Fibroblast of skin of left quadriceps (primary cell): Measurements from ENCODE around the gene POLE3.
"Not testable (repeated sequence)": the region's sequence is repeated elsewhere in the genome, so short reads cannot be mapped to it uniquely, and the experiment has no call there.

Experiments
- DNase-seq, 2 experiments: peaks; one replicate each; pipeline ENCODE4 v3.0.0-alpha.2; 2013; ENCODE audit warnings: low read depth in 2 of 2

POLE3 gene

GRCh38 chr9:113403646-113404045 is 6.8 kb downstream of the POLE3 start:
- DNase-seq = no peak

- peak; percentile 96 to 97 for DNase-seq
These were observed 9.3 kb downstream of the POLE3 start, which contains the start of gene ALAD for GRCh38 chr9:113401027-113401792. Gene ALAD, minus strand, starts transcription at chr9:113401284. Its CDS starts 7,725 bp downstream, at chr9:113393559.

GRCh38 chr9:113399646-113400200 is 10.8 kb downstream of the POLE3 start:
- DNase-seq = no peak

- no peak for DNase-seq
These were observed 11.7 kb downstream of the POLE3 start for GRCh38 chr9:113398796-113399195.

GRCh38 chr9:113397203-113397631 is 13.3 kb downstream of the POLE3 start:
- DNase-seq = no peak

- no peak for DNase-seq
These were observed 15.2 kb downstream of the POLE3 start for GRCh38 chr9:113395000-113395861.

- no peak for DNase-seq
These were observed 17.2 kb downstream of the POLE3 start for GRCh38 chr9:113393281-113393680.

- DNase-seq = no peak
These were observed 18.6 kb downstream of the POLE3 start for GRCh38 chr9:113391917-113392316.

- no peak for DNase-seq
These were observed 20.1 kb downstream of the POLE3 start for GRCh38 chr9:113390192-113390960.

GRCh38 chr9:113389451-113389850 is 21.0 kb downstream of the POLE3 start:
- no peak for DNase-seq

GRCh38 chr9:113388833-113389232 is 21.6 kb downstream of the POLE3 start:
- no peak for DNase-seq

GRCh38 chr9:113387560-113388230 is 22.8 kb downstream of the POLE3 start:
- DNase-seq = no peak

- no peak for DNase-seq
These were observed 23.7 kb downstream of the POLE3 start for GRCh38 chr9:113386571-113387393.

- DNase-seq = no peak
These were observed 28.5 kb downstream of the POLE3 start for GRCh38 chr9:113381909-113382411.

- DNase-seq = not testable (repeated sequence)
These were observed 29.0 kb downstream of the POLE3 start for GRCh38 chr9:113381441-113381840.

- no peak for DNase-seq
These were observed 29.6 kb downstream of the POLE3 start for GRCh38 chr9:113380869-113381378.

GRCh38 chr9:113379829-113380210 is 30.7 kb downstream of the POLE3 start:
- DNase-seq = not testable (repeated sequence)

- not testable (repeated sequence) for DNase-seq
These were observed 31.2 kb downstream of the POLE3 start for GRCh38 chr9:113379094-113379828.
